GM23338 (cell line): Measurements from ENCODE around the gene GPR101. TPM values are rescaled to one million over a fixed set of nuclear protein-coding genes. Genes with fewer than 3 reads are reported as not detected.

Experiments
- ATAC-seq: fragments of 200-7000 bp; cut with Tn5 transposase; 3 replicates; pipeline ENCODE4 v1.9.1; 2020
- DNase-seq: peaks from one replicate; pipeline ENCODE4 v3.0.0-alpha.2; 2015; ENCODE audit warnings: low spot score
- H2AFZ ChIP-seq: fragments of 200-600 bp; sonication (generic); 2 replicates; pipeline ENCODE4 v1.8.0; 2016; ENCODE audit warnings: antibody characterized with exemption, mild to moderate bottlenecking, moderate library complexity
- H3F3A ChIP-seq: fragments of 200-600 bp; sonication (generic); replicated peaks from 2 replicates; pipeline ENCODE4 v1.8.0; 2017; ENCODE audit warnings: antibody characterized with exemption, mixed run types, low read depth
- H3K27ac ChIP-seq: fragments of 200-600 bp; sonication (generic); 2 replicates; pipeline ENCODE4 v1.6.1; 2016; ENCODE audit warnings: low read depth
- H3K27me3 ChIP-seq: fragments of 200-600 bp; sonication (generic); 2 replicates; pipeline ENCODE4 v1.8.0; 2016; ENCODE audit warnings: mild to moderate bottlenecking, mixed run types, moderate library complexity; ENCODE audit not compliant: insufficient read depth
- H3K36me3 ChIP-seq: fragments of 200-600 bp; sonication (generic); 2 replicates; pipeline ENCODE4 v1.8.0; 2016; ENCODE audit warnings: mild to moderate bottlenecking; ENCODE audit not compliant: insufficient read depth
- H3K4me1 ChIP-seq: fragments of 200-600 bp; sonication (generic); 2 replicates; pipeline ENCODE4 v1.8.0; 2016; ENCODE audit warnings: mild to moderate bottlenecking, moderate library complexity; ENCODE audit not compliant: insufficient read depth
- H3K4me2 ChIP-seq: fragments of 200-600 bp; sonication (generic); 2 replicates; pipeline ENCODE4 v1.7.1; 2017; ENCODE audit warnings: mixed run types
- H3K4me3 ChIP-seq: fragments of 200-600 bp; sonication (generic); 2 replicates; pipeline ENCODE4 v1.6.1; 2016; ENCODE audit warnings: mixed run types
- H3K79me2 ChIP-seq: fragments of 200-600 bp; sonication (generic); replicated peaks from 2 replicates; pipeline ENCODE4 v1.8.0; 2017; ENCODE audit warnings: mild to moderate bottlenecking; ENCODE audit not compliant: insufficient read depth
- H3K9me2 ChIP-seq: fragments of 200-600 bp; sonication (generic); 2 replicates; pipeline ENCODE4 v1.8.0; 2017; ENCODE audit not compliant: insufficient read depth
- H4K20me1 ChIP-seq: fragments of 200-600 bp; sonication (generic); replicated peaks from 2 replicates; pipeline ENCODE4 v1.8.0; 2017; ENCODE audit warnings: mild to moderate bottlenecking; ENCODE audit not compliant: insufficient read depth
- H3K27ac Mint-ChIP-seq: 2 replicates; pipeline ENCODE4 v1.8.0; 2020; ENCODE audit warnings: inconsistent platforms, mild to moderate bottlenecking, moderate library complexity, mixed read lengths
- H3K27me3 Mint-ChIP-seq: 3 replicates; pipeline ENCODE4 v1.8.0; 2022; ENCODE audit warnings: low read depth, mild to moderate bottlenecking, moderate library complexity, mixed read lengths, inconsistent platforms; ENCODE audit not compliant: insufficient read depth, poor library complexity
- H3K36me3 Mint-ChIP-seq: 3 replicates; pipeline ENCODE4 v1.8.0; 2021; ENCODE audit warnings: low read depth, mild to moderate bottlenecking, inconsistent platforms, moderate library complexity, mixed read lengths
- H3K4me1 Mint-ChIP-seq: 3 replicates; pipeline ENCODE4 v1.8.0; 2020; ENCODE audit warnings: mild to moderate bottlenecking, inconsistent platforms, mixed read lengths
- H3K4me3 Mint-ChIP-seq: 3 replicates; pipeline ENCODE4 v1.8.0; 2021; ENCODE audit warnings: moderate library complexity, mild to moderate bottlenecking, inconsistent platforms, mixed read lengths
- H3K9me3 Mint-ChIP-seq: 3 replicates; pipeline ENCODE4 v1.8.0; 2020; ENCODE audit warnings: moderate library complexity, mild to moderate bottlenecking, inconsistent platforms, mixed read lengths
- CREB1 ChIP-seq: fragments of 250-450 bp; sonication (Bioruptor Pico); IDR thresholded peaks from 2 replicates; pipeline ENCODE4 v1.5.0; 2020; ENCODE audit warnings: low read depth, mild to moderate bottlenecking, moderate library complexity
- EZH2 ChIP-seq: fragments of 200-600 bp; sonication (generic); IDR thresholded peaks from one replicate; pipeline ENCODE4 v1.8.0; 2017; ENCODE audit warnings: antibody characterized with exemption, mild to moderate bottlenecking, low read depth; ENCODE audit not compliant: unreplicated experiment
- EZH2phosphoT487 ChIP-seq: fragments of 200-600 bp; sonication (generic); IDR thresholded peaks from one replicate; pipeline ENCODE4 v1.8.1; 2018; ENCODE audit warnings: antibody characterized with exemption; ENCODE audit not compliant: unreplicated experiment
- JUNB ChIP-seq: IDR thresholded peaks from one replicate; pipeline ENCODE4 v1.6.1; 2016; ENCODE audit warnings: antibody characterized with exemption; ENCODE audit not compliant: unreplicated experiment
- NANOG ChIP-seq: IDR thresholded peaks from 2 replicates; pipeline ENCODE4 v1.6.1; 2016; ENCODE audit warnings: antibody characterized with exemption, borderline replicate concordance
- POLR2AphosphoS5 ChIP-seq: IDR thresholded peaks from 2 replicates; pipeline ENCODE4 v1.6.1; 2016; ENCODE audit warnings: antibody characterized with exemption, low read depth
- ZNF114 ChIP-seq: fragments of 250-450 bp; sonication (Bioruptor Pico); IDR thresholded peaks from 2 replicates; pipeline ENCODE4 v1.5.0; 2020; ENCODE audit warnings: mild to moderate bottlenecking, moderate library complexity
- ZNF331 ChIP-seq: fragments of 250-450 bp; sonication (Bioruptor Pico); IDR thresholded peaks from 2 replicates; pipeline ENCODE4 v1.5.0; 2020; ENCODE audit warnings: low read depth, mild to moderate bottlenecking, moderate library complexity
- polyA plus RNA-seq: library from polyadenylated mRNA; unstranded; fragments of >200 nt; fragmentation: Nextera tagmentation; extraction: Ambion mirVana; gene quantifications from 2 replicates; pipeline ENCODE4 v1.2.1, GENCODE V29; 2016
- total RNA-seq: library from RNA; depleted of rRNA; stranded (reverse); fragments of >200 nt; shearing (Covaris generic); gene quantifications from 2 replicates; pipeline ENCODE4 v1.2.3, GENCODE V29; 2014
- TF ChIP-seq, protein P1 (sequence below): IDR thresholded peaks from one replicate; pipeline ENCODE4 v1.6.1; 2018; ENCODE audit warnings: antibody characterized with exemption; ENCODE audit not compliant: unreplicated experiment
- TF ChIP-seq, protein P2 (sequence below): IDR thresholded peaks from 2 replicates; pipeline ENCODE4 v1.6.1; 2016; ENCODE audit warnings: antibody characterized with exemption
- TF ChIP-seq, protein P3 (sequence below), 2 experiments: fragments of 200-600 bp in 1 of 2; sonication (generic) in 1 of 2; conservative IDR thresholded peaks; 2 replicates each; pipeline versions ENCODE4 v1.5.1 to v1.6.1; 2016 to 2017; ENCODE audit warnings: antibody characterized with exemption in 2 of 2, low read depth in 2 of 2, mild to moderate bottlenecking in 2 of 2, moderate library complexity in 1 of 2

GPR101 gene
- total and polyA plus RNA-seq, 2 experiments from 2014 or later: not detected

DNA sequence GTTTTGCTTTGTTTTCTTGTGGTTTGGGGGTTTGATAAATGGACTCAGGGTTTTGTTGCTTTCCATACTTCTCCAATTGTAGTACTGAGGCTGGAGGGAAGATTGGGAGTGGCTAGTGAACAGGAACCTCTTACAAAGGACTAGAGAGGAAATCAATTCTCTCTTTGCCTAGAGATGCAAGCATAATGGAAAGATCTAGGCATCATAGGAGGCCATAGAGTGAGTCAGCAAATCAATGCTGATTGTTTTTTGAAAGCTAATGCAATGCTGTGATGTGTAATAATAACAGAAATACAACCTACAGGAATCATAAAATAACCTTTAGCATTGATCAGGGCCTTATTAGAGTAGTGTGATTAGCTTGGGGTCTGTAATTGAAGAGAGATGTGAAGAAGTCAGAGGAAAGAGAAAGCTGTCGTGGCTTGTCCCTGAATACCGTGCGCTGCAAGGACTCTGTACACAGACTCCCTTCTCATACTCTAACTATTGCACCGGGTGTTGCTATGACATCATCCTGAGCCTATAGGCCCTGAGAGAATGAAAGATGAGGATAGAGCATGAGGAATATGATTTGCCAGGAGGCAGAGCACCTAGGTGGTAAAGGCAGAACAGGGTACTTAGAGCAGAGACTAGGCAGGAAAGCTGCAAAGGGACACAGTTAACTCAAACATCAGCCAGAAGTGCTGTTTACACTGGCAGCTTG, 29.3 kb upstream of the GPR101 start (continued):
- TF ChIP-seq POLR2AphosphoS5 (no peak), ZNF114 (CRISPR knock-in tag) (no peak), EZH2phosphoT487 (no peak)
- TF ChIP-seq, protein P1, sequence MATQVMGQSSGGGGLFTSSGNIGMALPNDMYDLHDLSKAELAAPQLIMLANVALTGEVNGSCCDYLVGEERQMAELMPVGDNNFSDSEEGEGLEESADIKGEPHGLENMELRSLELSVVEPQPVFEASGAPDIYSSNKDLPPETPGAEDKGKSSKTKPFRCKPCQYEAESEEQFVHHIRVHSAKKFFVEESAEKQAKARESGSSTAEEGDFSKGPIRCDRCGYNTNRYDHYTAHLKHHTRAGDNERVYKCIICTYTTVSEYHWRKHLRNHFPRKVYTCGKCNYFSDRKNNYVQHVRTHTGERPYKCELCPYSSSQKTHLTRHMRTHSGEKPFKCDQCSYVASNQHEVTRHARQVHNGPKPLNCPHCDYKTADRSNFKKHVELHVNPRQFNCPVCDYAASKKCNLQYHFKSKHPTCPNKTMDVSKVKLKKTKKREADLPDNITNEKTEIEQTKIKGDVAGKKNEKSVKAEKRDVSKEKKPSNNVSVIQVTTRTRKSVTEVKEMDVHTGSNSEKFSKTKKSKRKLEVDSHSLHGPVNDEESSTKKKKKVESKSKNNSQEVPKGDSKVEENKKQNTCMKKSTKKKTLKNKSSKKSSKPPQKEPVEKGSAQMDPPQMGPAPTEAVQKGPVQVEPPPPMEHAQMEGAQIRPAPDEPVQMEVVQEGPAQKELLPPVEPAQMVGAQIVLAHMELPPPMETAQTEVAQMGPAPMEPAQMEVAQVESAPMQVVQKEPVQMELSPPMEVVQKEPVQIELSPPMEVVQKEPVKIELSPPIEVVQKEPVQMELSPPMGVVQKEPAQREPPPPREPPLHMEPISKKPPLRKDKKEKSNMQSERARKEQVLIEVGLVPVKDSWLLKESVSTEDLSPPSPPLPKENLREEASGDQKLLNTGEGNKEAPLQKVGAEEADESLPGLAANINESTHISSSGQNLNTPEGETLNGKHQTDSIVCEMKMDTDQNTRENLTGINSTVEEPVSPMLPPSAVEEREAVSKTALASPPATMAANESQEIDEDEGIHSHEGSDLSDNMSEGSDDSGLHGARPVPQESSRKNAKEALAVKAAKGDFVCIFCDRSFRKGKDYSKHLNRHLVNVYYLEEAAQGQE: no peak

DNA sequence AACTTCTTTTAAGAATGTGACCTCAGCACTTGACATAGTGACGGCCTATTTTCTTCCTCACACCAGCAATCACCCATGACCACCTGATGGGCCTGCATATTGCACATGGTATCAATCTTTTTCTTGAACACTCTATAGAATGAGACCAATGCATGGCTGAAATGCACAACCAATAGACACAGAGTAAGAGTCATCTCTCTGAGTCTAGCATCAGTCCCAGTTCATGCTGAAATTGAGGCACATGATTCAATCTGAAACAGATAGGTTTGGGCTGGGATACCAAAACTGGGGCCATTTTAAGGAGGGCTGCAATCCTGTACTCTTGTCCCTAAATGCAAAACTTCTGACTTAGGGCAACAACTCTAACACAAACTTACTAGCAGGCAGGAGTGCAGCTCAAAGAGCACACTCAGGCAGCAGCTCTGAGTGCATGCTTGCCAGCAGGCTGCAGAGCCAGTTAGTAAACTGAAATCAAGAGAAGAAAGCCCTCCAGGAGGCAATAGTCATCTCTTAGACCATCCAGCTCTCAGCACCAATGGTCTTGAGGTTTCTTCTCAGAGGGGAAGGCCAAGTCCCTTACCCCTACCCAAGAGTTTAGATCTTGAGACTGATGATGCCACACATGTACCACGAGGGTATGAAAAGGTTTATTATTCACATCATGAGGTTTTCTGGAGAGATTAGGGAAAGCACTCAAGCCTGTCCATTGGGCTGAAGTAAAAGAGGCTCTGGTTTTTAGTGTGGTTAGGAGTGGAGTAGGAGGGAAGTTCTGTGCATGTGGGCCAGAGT, 24.7 kb upstream of the GPR101 start:
- Mint-ChIP-seq H3K4me1 (peaks cover 8% of the 10 kb centered on the region), H3K27ac (no peak overlapping the region), H3K4me3 (no peak overlapping the region), H3K9me3 (no peaks in the 10 kb centered on the region; the same call in 2 of the 3 replicates), H3K27me3 (peaks cover 6% of the 10 kb centered on the region), H3K36me3 (no peaks in the 10 kb centered on the region)
- Histone ChIP-seq H3F3A (no peaks in the 10 kb centered on the region), H3K9me2 (no peaks in the 10 kb centered on the region), H3K79me2 (no peaks in the 10 kb centered on the region), H3K4me2 (no peak overlapping the region), H3K4me1 (no peaks in the 10 kb centered on the region), H2AFZ (no peak overlapping the region), H3K27ac (no peak overlapping the region), H3K36me3 (no peaks in the 10 kb centered on the region), H3K4me3 (no peak overlapping the region), H3K27me3 (peaks cover 19% of the 10 kb centered on the region), H4K20me1 (no peaks in the 10 kb centered on the region)
- no peak for DNase-seq
- ATAC-seq: no peak
- TF ChIP-seq, protein P2, sequence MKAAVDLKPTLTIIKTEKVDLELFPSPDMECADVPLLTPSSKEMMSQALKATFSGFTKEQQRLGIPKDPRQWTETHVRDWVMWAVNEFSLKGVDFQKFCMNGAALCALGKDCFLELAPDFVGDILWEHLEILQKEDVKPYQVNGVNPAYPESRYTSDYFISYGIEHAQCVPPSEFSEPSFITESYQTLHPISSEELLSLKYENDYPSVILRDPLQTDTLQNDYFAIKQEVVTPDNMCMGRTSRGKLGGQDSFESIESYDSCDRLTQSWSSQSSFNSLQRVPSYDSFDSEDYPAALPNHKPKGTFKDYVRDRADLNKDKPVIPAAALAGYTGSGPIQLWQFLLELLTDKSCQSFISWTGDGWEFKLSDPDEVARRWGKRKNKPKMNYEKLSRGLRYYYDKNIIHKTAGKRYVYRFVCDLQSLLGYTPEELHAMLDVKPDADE: no peak
- TF ChIP-seq ZNF114 (CRISPR knock-in tag) (no peak), POLR2AphosphoS5 (no peak), CREB1 (no peak), EZH2 (no peak), JUNB (no peak), EZH2phosphoT487 (no peak), NANOG (no peak), ZNF331 (CRISPR knock-in tag) (no peak)
- TF ChIP-seq, protein P3, sequence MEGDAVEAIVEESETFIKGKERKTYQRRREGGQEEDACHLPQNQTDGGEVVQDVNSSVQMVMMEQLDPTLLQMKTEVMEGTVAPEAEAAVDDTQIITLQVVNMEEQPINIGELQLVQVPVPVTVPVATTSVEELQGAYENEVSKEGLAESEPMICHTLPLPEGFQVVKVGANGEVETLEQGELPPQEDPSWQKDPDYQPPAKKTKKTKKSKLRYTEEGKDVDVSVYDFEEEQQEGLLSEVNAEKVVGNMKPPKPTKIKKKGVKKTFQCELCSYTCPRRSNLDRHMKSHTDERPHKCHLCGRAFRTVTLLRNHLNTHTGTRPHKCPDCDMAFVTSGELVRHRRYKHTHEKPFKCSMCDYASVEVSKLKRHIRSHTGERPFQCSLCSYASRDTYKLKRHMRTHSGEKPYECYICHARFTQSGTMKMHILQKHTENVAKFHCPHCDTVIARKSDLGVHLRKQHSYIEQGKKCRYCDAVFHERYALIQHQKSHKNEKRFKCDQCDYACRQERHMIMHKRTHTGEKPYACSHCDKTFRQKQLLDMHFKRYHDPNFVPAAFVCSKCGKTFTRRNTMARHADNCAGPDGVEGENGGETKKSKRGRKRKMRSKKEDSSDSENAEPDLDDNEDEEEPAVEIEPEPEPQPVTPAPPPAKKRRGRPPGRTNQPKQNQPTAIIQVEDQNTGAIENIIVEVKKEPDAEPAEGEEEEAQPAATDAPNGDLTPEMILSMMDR (conservative IDR thresholded peaks at IDR 0.05; ENCODE audit: low read depth in 2 of 2): no peak
- TF ChIP-seq, protein P1: no peak
